ENCODE data around the gene HPD.
A peak's percentile ranks its signal among the peaks of the same experiment; 100 is the strongest.

HPD gene

GRCh38 chr12:121801595-121802484 lies 56.8 kb downstream of the HPD start:
- DNase-seq, result peak; percentile 63
- Histone ChIP-seq H3K79me2 (ENCODE audit: insufficient read depth, low read length) (peaks cover 96% of the 10 kb centered on the region), H2AFZ (ENCODE audit: low read depth, low read length) (no peak overlapping the region)

DNA sequence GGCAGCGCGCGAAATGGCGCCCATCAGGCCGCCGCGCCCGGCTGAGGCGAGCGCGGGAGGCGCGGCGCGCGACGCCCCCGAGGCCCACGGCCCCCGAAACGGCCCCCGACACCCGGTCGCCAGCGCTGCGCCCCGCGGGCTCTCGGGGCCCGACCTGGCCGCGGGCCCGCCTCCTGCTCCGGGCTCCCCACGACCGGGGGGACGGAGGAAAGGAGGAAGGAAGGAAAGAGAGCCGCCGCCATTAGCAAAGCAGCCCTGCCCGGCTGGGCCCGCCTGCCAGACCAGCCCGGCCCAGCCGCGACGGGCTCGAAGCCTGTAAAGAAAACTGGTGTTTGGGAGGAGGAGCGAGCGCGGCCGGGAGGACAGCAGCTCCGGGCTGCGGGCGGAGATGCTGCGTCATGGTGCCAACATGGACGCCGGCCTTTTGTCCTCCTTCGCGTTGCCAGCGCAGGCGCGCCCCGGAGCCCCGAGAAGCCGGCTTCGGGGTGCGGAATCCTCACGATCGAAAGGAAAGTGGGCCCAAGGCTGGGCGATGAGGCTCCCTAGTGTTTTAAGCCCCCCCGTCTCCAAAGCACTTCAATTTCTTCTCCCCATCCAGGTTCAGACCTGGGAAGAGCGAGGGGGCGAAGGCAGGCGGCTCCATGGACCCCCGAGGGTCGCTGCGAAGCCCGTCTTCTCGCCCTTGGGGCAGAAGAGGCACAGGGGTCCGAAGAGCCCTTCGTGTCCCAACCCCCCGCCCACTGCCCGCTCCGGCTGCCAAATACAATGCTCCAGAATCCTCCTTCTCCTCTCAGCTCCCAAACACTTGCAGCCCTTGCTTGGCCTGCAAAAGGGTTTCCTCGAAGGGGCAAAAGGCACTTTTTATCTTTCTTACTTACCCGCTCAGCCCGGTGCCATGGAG lies 57.7 kb downstream of the HPD start:
- no peak for TF ChIP-seq EZH2 (IDR thresholded peaks at IDR 0.05; ENCODE audit: borderline replicate concordance, low read depth, low read length, severe bottlenecking)
- TF ChIP-seq CTCF (IDR thresholded peaks at IDR 0.05; ENCODE audit: borderline replicate concordance, extremely low read depth, low read length, poor library complexity, severe bottlenecking), result no peak
- H3K4me2 ChIP-seq (ENCODE audit: insufficient read depth, low read length), result peak overlapping the region; percentile 86
- peaks cover 34% of the 10 kb centered on the region for H4K20me1 ChIP-seq (ENCODE audit: insufficient read depth, low read length)
- peak overlapping the region; percentile 97 for H3K27ac ChIP-seq (ENCODE audit: low read length)
- ATAC-seq (ENCODE audit: insufficient read depth, low read depth) (no peak), DNase-seq (peak; percentile 70)
- H3K79me2 ChIP-seq (ENCODE audit: insufficient read depth, low read length), result peaks cover 92% of the 10 kb centered on the region
- peak overlapping the region; percentile 100 for H3K9ac ChIP-seq (ENCODE audit: low read depth, low read length)
- H3K4me3 ChIP-seq (ENCODE audit: low read depth in 1 of 2, low read length in 2 of 2), result peak overlapping the region; percentile 59 to 60
- H3K9me3 ChIP-seq (ENCODE audit: insufficient read depth, low read length, severe bottlenecking), result no peaks in the 10 kb centered on the region
- H3K4me1 ChIP-seq (ENCODE audit: insufficient read depth, low read length), result peaks cover 40% of the 10 kb centered on the region
- H3K27me3 ChIP-seq (ENCODE audit: insufficient read depth, low read length, poor library complexity), result no peaks in the 10 kb centered on the region
- H2AFZ ChIP-seq (ENCODE audit: low read depth, low read length), result peak overlapping the region; percentile 12
- H3K36me3 ChIP-seq (ENCODE audit: insufficient read depth, low read length), result peaks cover 46% of the 10 kb centered on the region

More at GRCh38 chr12:121801595-121802484, 56.8 kb downstream of the HPD start:
- Histone ChIP-seq H3K4me2 (ENCODE audit: insufficient read depth, low read length) (peak overlapping the region; percentile 86), H4K20me1 (ENCODE audit: insufficient read depth, low read length) (peaks cover 39% of the 10 kb centered on the region), H3K9ac (ENCODE audit: low read depth, low read length) (peak overlapping the region; percentile 100), H3K4me1 (ENCODE audit: insufficient read depth, low read length) (peaks cover 43% of the 10 kb centered on the region), H3K27me3 (ENCODE audit: insufficient read depth, low read length, poor library complexity) (no peaks in the 10 kb centered on the region), H3K27ac (ENCODE audit: low read length) (peak overlapping the region; percentile 97), H3K9me3 (ENCODE audit: insufficient read depth, low read length, severe bottlenecking) (no peaks in the 10 kb centered on the region), H3K36me3 (ENCODE audit: insufficient read depth, low read length) (peaks cover 48% of the 10 kb centered on the region), H3K4me3 (ENCODE audit: low read depth in 1 of 2, low read length in 2 of 2) (peak overlapping the region; percentile 59 to 60)
- no peak for ATAC-seq (ENCODE audit: insufficient read depth, low read depth)
- TF ChIP-seq EZH2 (IDR thresholded peaks at IDR 0.05; ENCODE audit: borderline replicate concordance, low read depth, low read length, severe bottlenecking) (no peak), CTCF (IDR thresholded peaks at IDR 0.05; ENCODE audit: borderline replicate concordance, extremely low read depth, low read length, poor library complexity, severe bottlenecking) (no peak)

GRCh38 chr12:121799842-121800693 lies 58.6 kb downstream of the HPD start:
- Histone ChIP-seq H3K4me3 (ENCODE audit: low read depth in 1 of 2, low read length in 2 of 2) (peak overlapping the region; percentile 60 to 70; a peak in 3 of 4 replicates), H3K9me3 (ENCODE audit: insufficient read depth, low read length, severe bottlenecking) (no peaks in the 10 kb centered on the region), H3K36me3 (ENCODE audit: insufficient read depth, low read length) (peaks cover 46% of the 10 kb centered on the region), H3K79me2 (ENCODE audit: insufficient read depth, low read length) (peaks cover 86% of the 10 kb centered on the region), H3K27ac (ENCODE audit: low read length) (peak overlapping the region; percentile 97), H2AFZ (ENCODE audit: low read depth, low read length) (peak overlapping the region; percentile 32; the same call in 1 of the 2 replicates), H3K27me3 (ENCODE audit: insufficient read depth, low read length, poor library complexity) (no peaks in the 10 kb centered on the region), H3K4me2 (ENCODE audit: insufficient read depth, low read length) (peak overlapping the region; percentile 86), H3K4me1 (ENCODE audit: insufficient read depth, low read length) (peaks cover 45% of the 10 kb centered on the region), H4K20me1 (ENCODE audit: insufficient read depth, low read length) (peaks cover 37% of the 10 kb centered on the region), H3K9ac (ENCODE audit: low read depth, low read length) (peak overlapping the region; percentile 100)
- DNase-seq, result peak; percentile 81
- TF ChIP-seq CTCF (IDR thresholded peaks at IDR 0.05; ENCODE audit: borderline replicate concordance, extremely low read depth, low read length, poor library complexity, severe bottlenecking) (no peak), EZH2 (IDR thresholded peaks at IDR 0.05; ENCODE audit: borderline replicate concordance, low read depth, low read length, severe bottlenecking) (no peak)
- ATAC-seq (ENCODE audit: insufficient read depth, low read depth), result peak; percentile 30
